SK-N-SH (cell line): ENCODE measurements around the gene EXOC6B. TPM values are rescaled to one million over a fixed set of nuclear protein-coding genes. Genes with fewer than 3 reads are reported as not detected.

Source experiments
- CTCF ChIA-PET: fragments of 300-600, 350-600 bp; formaldehyde crosslinking; extraction: SDS; loops from one replicate; lab custom pipeline; 2021; lab: Yijun Ruan, JAX
- POLR2A ChIA-PET: fragments of 350-600 bp; sonication (Branson Sonifier 250); formaldehyde crosslinking; extraction: SDS; loops from one replicate; lab custom pipeline; 2020; ENCODE audit warnings: antibody characterized with exemption, inconsistent platforms; lab: Yijun Ruan, JAX
- DNase-seq: peaks from one replicate; pipeline ENCODE4 v3.0.0; 2012
- H2AFZ ChIP-seq: fragments of 200-600 bp; sonication (generic); 2 replicates; pipeline ENCODE4 v1.8.1; 2016; ENCODE audit warnings: antibody characterized with exemption, mild to moderate bottlenecking, low read depth
- H3F3A ChIP-seq: fragments of 200-600 bp; sonication (generic); replicated peaks from 2 replicates; pipeline ENCODE3; 2016; ENCODE audit warnings: antibody characterized with exemption, mild to moderate bottlenecking; ENCODE audit not compliant: insufficient read depth
- H3K27ac ChIP-seq, 2 experiments: fragments of 200-500 bp in 1 of 2; fragments of 200-600 bp in 1 of 2; sonication (Bioruptor generic) in 1 of 2; sonication (generic), shearing (Covaris generic) in 1 of 2; 2 replicates each; pipeline versions ENCODE4 v1.5.1 to v1.6.1; 2014 to 2016; ENCODE audit warnings: low read depth in 2 of 2, inconsistent platforms in 1 of 2, low read length in 1 of 2, mild to moderate bottlenecking in 1 of 2, mixed read lengths in 1 of 2
- H3K27me3 ChIP-seq: fragments of 200-600 bp; sonication (generic), shearing (Covaris generic); 2 replicates; pipeline ENCODE4 v1.6.1; 2016; ENCODE audit warnings: mixed run types; ENCODE audit not compliant: insufficient read depth
- H3K36me3 ChIP-seq, 2 experiments: fragments of 200-500 bp in 1 of 2; fragments of 200-600 bp in 1 of 2; sonication (Bioruptor generic) in 1 of 2; sonication (generic) in 1 of 2; replicated peaks in 1 of 2; 2 replicates each; pipeline versions ENCODE3 to v1.5.1; 2014 to 2016; ENCODE audit warnings: low read length in 1 of 2, mild to moderate bottlenecking in 1 of 2; ENCODE audit not compliant: insufficient read depth in 2 of 2, control insufficient read depth in 1 of 2
- H3K4me1 ChIP-seq, 2 experiments: fragments of 200-500 bp in 1 of 2; fragments of 200-600 bp in 1 of 2; sonication (Bioruptor generic) in 1 of 2; sonication (generic), shearing (Covaris generic) in 1 of 2; 2 replicates each; pipeline versions ENCODE4 v1.5.1 to v1.6.1; 2014 to 2016; ENCODE audit warnings: low read depth in 1 of 2, low read length in 1 of 2, mixed run types in 1 of 2; ENCODE audit not compliant: insufficient read depth in 2 of 2, control insufficient read depth in 1 of 2
- H3K4me2 ChIP-seq: fragments of 200-600 bp; sonication (generic), shearing (Covaris generic); 2 replicates; pipeline ENCODE4 v1.6.1; 2017; ENCODE audit warnings: mixed run types
- H3K4me3 ChIP-seq, 2 experiments: fragments of 200-500 bp in 1 of 2; fragments of 200-600 bp in 1 of 2; sonication (Bioruptor generic) in 1 of 2; sonication (generic), shearing (Covaris generic) in 1 of 2; 2 replicates each; pipeline versions ENCODE4 v1.5.1 to v1.8.1; 2014 to 2016; ENCODE audit warnings: low read depth in 2 of 2, inconsistent platforms in 1 of 2, low read length in 1 of 2, mild to moderate bottlenecking in 1 of 2, mixed read lengths in 1 of 2, moderate library complexity in 1 of 2
- H3K79me2 ChIP-seq: fragments of 200-600 bp; sonication (generic); 2 replicates; pipeline ENCODE4 v1.8.1; 2017; ENCODE audit warnings: mild to moderate bottlenecking; ENCODE audit not compliant: insufficient read depth
- H3K9ac ChIP-seq: fragments of 200-600 bp; sonication (generic); 2 replicates; pipeline ENCODE4 v1.6.1; 2017; ENCODE audit warnings: mixed run types
- H3K9me2 ChIP-seq: fragments of 200-600 bp; sonication (generic); 2 replicates; pipeline ENCODE4 v1.6.1; 2017; ENCODE audit warnings: mixed run types
- H3K9me3 ChIP-seq: fragments of 200-600 bp; sonication (generic); 2 replicates; pipeline ENCODE4 v1.6.1; 2017; ENCODE audit warnings: mixed run types, mild to moderate bottlenecking, moderate library complexity
- H4K20me1 ChIP-seq: fragments of 200-600 bp; sonication (generic); 2 replicates; pipeline ENCODE4 v1.6.1; 2017; ENCODE audit warnings: mild to moderate bottlenecking, mixed run types; ENCODE audit not compliant: insufficient read depth
- EP300 ChIP-seq, 2 experiments: IDR thresholded peaks; 2 replicates each; pipeline versions ENCODE4 v1.4.0 to v1.6.1; 2012; ENCODE audit warnings: borderline replicate concordance in 1 of 2, low read depth in 1 of 2, low read length in 1 of 2
- FOSL2 ChIP-seq: IDR thresholded peaks from 2 replicates; pipeline ENCODE4 v1.4.0; 2012; ENCODE audit warnings: low read depth, mild to moderate bottlenecking, moderate library complexity, borderline replicate concordance
- FOXM1 ChIP-seq: IDR thresholded peaks from 2 replicates; pipeline ENCODE4 v1.4.0; 2012; ENCODE audit warnings: low read depth, mild to moderate bottlenecking
- GATA2 ChIP-seq: sonication (generic); formaldehyde crosslinking; IDR thresholded peaks from 2 replicates; pipeline ENCODE4 v1.5.0; 2020; ENCODE audit warnings: mild to moderate bottlenecking, missing genetic modification reagents
- JUND ChIP-seq: IDR thresholded peaks from 2 replicates; pipeline ENCODE4 v1.4.0; 2012
- NFIC ChIP-seq: IDR thresholded peaks from 2 replicates; pipeline ENCODE4 v1.4.0; 2012; ENCODE audit warnings: borderline replicate concordance
- PBX3 ChIP-seq: IDR thresholded peaks from 2 replicates; pipeline ENCODE4; 2012
- RAD21 ChIP-seq: IDR thresholded peaks from 2 replicates; pipeline ENCODE4 v1.6.1; 2012; ENCODE audit warnings: mild to moderate bottlenecking, low read length
- RCOR1 ChIP-seq: fragments of 150-350 bp; IDR thresholded peaks from 2 replicates; pipeline ENCODE4 v1.6.1; 2017; ENCODE audit warnings: antibody characterized with exemption, low read length
- REST ChIP-seq: IDR thresholded peaks from 2 replicates; pipeline ENCODE4 v1.6.1; 2012; ENCODE audit warnings: mild to moderate bottlenecking, low read depth, low read length, moderate library complexity
- TCF12 ChIP-seq: IDR thresholded peaks from 2 replicates; pipeline ENCODE4 v1.4.0; 2012
- TEAD4 ChIP-seq: IDR thresholded peaks from 2 replicates; pipeline ENCODE4 v1.4.0; 2012; ENCODE audit warnings: mild to moderate bottlenecking, borderline replicate concordance; ENCODE audit not compliant: insufficient read depth
- WGBS: methylation state at CpG from one replicate; pipeline ENCODE4 v1.1.6; 2017; ENCODE audit warnings: low lambda C conversion rate; 5-methylcytosine and 5-hydroxymethylcytosine counted together
- polyA plus RNA-seq, 3 experiments: library from polyadenylated mRNA; depleted of rRNA; stranded (reverse); fragments of >200 nt; gene quantifications; 2 replicates each; pipeline ENCODE4 v1.2.3, GENCODE V29; 2012
- TF ChIP-seq, protein P1 (sequence below): fragments of 150-350 bp; IDR thresholded peaks from 2 replicates; pipeline ENCODE4 v1.6.1; 2017; ENCODE audit warnings: antibody characterized with exemption, low read length, low read depth, borderline replicate concordance

EXOC6B gene
- polyA plus RNA-seq, 1 of the 3 experiments (the other 2 are of a cell fraction) = 7.4 TPM

DNA sequence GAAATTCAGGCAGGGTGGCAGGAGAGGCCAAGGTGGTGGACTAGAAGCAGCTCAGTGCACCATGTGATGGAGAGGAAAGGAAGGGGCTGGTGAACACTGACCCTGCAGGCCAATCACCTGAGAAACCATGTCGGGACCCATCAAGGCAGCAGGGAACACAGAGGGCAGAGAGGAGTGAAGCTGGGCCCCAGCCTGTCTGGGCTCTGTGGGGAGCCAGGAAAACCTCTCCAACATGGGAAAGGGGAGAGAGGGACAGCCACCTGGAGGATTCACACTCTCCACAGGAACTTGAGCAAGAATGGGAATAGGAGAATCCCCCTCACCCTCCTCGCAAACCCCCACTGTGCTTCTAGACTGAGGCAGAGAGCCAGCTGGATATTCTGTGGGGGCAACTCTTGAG, 592.6 kb downstream of the EXOC6B start:
- Histone ChIP-seq H3K27ac (no peak overlapping the region), H3K4me3 (no peak overlapping the region), H3K9me3 (no peaks in the 10 kb centered on the region), H3K27me3 (no peaks in the 10 kb centered on the region), H3K9ac (no peak overlapping the region), H3K4me2 (no peak overlapping the region), H3K9me2 (no peaks in the 10 kb centered on the region), H2AFZ (no peak overlapping the region), H3K4me1 (peaks cover 0 to 24% of the 10 kb centered on the region in 2 experiments; a peak in 1 of 4 replicates), H4K20me1 (no peaks in the 10 kb centered on the region), H3K79me2 (no peaks in the 10 kb centered on the region), H3K36me3 (no peaks in the 10 kb centered on the region), H3F3A (peaks cover 3% of the 10 kb centered on the region)
- TF ChIP-seq GATA2 (CRISPR knock-in tag) = no peak
- WGBS = 92% methylated on average over 2 of the region's 2 CpGs
- POLR2A ChIA-PET = interaction anchor here (0.6 kb wide), 1 partner anchor 20 kb away, joined by 3 read pairs; no protein-coding TSS in a partner anchor
- no peak for DNase-seq
- CTCF ChIA-PET = interaction anchor here (0.9 kb wide), 1 partner anchor 14 kb away, joined by 3 read pairs; no protein-coding TSS in a partner anchor

DNA sequence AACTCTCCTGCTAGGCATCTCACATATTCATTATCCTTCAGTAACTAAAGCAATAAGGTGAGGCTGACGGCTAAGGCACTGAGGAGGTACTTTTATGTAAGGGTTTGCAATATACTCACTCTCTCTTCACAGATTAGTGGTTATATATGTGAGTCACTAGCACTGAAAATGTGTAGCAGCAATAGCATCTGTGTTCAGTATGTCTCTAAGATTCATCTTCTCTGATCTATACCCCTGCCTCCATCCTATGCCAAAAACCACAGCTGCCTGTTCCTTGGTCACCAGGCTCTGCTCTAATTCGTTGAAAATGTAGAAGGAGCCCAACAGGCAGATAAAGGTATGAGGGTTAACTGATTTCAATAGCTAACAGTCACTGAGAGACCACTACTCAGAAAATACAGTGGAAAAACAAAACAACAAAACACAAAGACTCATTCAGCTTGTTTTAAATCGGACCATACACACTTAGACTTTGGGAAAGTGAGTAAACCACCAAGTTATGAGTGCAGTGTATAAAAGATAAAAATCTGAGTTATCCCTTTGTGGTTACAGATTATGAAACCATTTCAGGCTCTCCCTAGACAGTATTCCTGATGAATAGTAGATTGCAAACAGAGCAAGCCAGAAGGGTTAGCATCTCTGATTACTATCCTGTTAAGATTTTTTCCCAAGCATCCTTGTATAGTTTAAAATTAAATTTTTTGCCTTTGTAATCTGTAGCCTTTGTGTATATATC, 602.8 kb downstream of the EXOC6B start:
- H3F3A ChIP-seq = peaks cover 18% of the 10 kb centered on the region
- no peaks in the 10 kb centered on the region for H3K36me3 ChIP-seq
- ChIA-PET CTCF (interaction anchor here (1.1 to 1.4 kb wide), 2 partner anchors 8 to 25 kb away, joined by 4 read pairs; no protein-coding TSS in a partner anchor), POLR2A (no interaction called here)
- peak overlapping the region; percentile 49 for H3K4me2 ChIP-seq
- no peaks in the 10 kb centered on the region for H3K9me3 ChIP-seq
- H3K4me3 ChIP-seq = no peak overlapping the region
- WGBS = 8% methylated on average over 3 of the region's 3 CpGs
- no peaks in the 10 kb centered on the region for H3K27me3 ChIP-seq
- TF ChIP-seq FOSL2 (peak; percentile 66; the same call in 1 of the 2 replicates), TCF12 (peak; percentile 81), RAD21 (no peak), FOXM1 (0 out of 2 replicates have a peak, but pooled peaks have one; percentile 35), GATA2 (CRISPR knock-in tag) (peak; percentile 27; the same call in 1 of the 2 replicates), PBX3 (peak; percentile 48), RCOR1 (0 out of 2 replicates have a peak, but pooled peaks have one; percentile 32), EP300 (IDR thresholded peaks at IDR 0.05; ENCODE audit: borderline replicate concordance in 1 of 2, low read depth in 1 of 2, low read length in 1 of 2) (peak; percentile 22 to 39; a peak in 1 of 4 replicates), REST (no peak), TEAD4 (peak; percentile 48; the same call in 1 of the 2 replicates), JUND (peak; percentile 70), NFIC (peak; percentile 74)
- TF ChIP-seq, protein P1, sequence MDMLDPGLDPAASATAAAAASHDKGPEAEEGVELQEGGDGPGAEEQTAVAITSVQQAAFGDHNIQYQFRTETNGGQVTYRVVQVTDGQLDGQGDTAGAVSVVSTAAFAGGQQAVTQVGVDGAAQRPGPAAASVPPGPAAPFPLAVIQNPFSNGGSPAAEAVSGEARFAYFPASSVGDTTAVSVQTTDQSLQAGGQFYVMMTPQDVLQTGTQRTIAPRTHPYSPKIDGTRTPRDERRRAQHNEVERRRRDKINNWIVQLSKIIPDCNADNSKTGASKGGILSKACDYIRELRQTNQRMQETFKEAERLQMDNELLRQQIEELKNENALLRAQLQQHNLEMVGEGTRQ = no peak
- H3K27ac ChIP-seq = peak overlapping the region; percentile 67 to 84
- peak; percentile 10 for DNase-seq
- H2AFZ ChIP-seq = no peak overlapping the region
- no peaks in the 10 kb centered on the region for H4K20me1 ChIP-seq
- peaks cover 5 to 22% of the 10 kb centered on the region in 2 experiments; a peak in 3 of 4 replicates for H3K4me1 ChIP-seq
- H3K9me2 ChIP-seq = no peaks in the 10 kb centered on the region
- H3K9ac ChIP-seq = no peak overlapping the region; the same call in 1 of the 2 replicates
- H3K79me2 ChIP-seq = no peaks in the 10 kb centered on the region
